HEK293T (cell line): Measurements from ENCODE around the gene GATA6.

Source experiments
- ARNT ChIP-seq: fragments of 450-650 bp; IDR thresholded peaks from 2 replicates; pipeline ENCODE4 v1.6.1; 2017; ENCODE audit warnings: mild to moderate bottlenecking
- BHLHE40 ChIP-seq: fragments of 450-650 bp; IDR thresholded peaks from 2 replicates; pipeline ENCODE4 v1.6.1; 2016; ENCODE audit warnings: mild to moderate bottlenecking, moderate library complexity, borderline replicate concordance
- FOXM1 ChIP-seq: fragments of 450-650 bp; IDR thresholded peaks from 2 replicates; pipeline ENCODE4 v1.6.1; 2017; ENCODE audit warnings: mild to moderate bottlenecking, borderline replicate concordance
- NFRKB ChIP-seq: fragments of 450-650 bp; IDR thresholded peaks from 2 replicates; pipeline ENCODE4 v1.6.1; 2016; ENCODE audit warnings: mild to moderate bottlenecking, moderate library complexity
- SP1 ChIP-seq: fragments of 450-650 bp; IDR thresholded peaks from 2 replicates; pipeline ENCODE4 v1.6.1; 2017
- ZNF384 ChIP-seq: fragments of 450-650 bp; IDR thresholded peaks from 2 replicates; pipeline ENCODE4 v1.6.1; 2016

GRCh38 chr18:22207021-22207758, 37.8 kb downstream of the GATA6 start:
- no peak for TF ChIP-seq BHLHE40
- no peak for TF ChIP-seq NFRKB
- TF ChIP-seq FOXM1 = no peak
- TF ChIP-seq ARNT = no peak
- TF ChIP-seq SP1 = no peak
- TF ChIP-seq ZNF384 = no peak
